Hematopoietic multipotent progenitor cell (in vitro differentiated cells): ENCODE data around the gene NFE2. TPM values are rescaled to one million over a fixed set of nuclear protein-coding genes. Genes with fewer than 3 reads are reported as not detected.

ENCODE experiments used
- DNase-seq, 3 donors: peaks; one replicate each; pipeline ENCODE4 v3.0.0-alpha.2; 2011 to 2015; ENCODE audit warnings: low read depth in 2 of 3, low spot score in 2 of 3
- small RNA-seq: library from RNA; depleted of rRNA; stranded (forward); fragments of <200 nt; gene quantifications from one replicate; pipeline ENCODE3, GENCODE V24; 2012
- total RNA-seq: library from RNA; depleted of rRNA; stranded (reverse); fragments of >200 nt; gene quantifications from one replicate; pipeline ENCODE4 v1.2.3, GENCODE V29; 2012

Gene NFE2
- total RNA-seq, 1 donor: 318 TPM

- no peak for DNase-seq
These were observed 47.6 kb downstream of the NFE2 start for GRCh38 chr12:54253240-54253639.

GRCh38 chr12:54251667-54252284, 49.0 kb downstream of the NFE2 start:
- peak in 2 of 3 donors; percentile 56 to 81 for DNase-seq

- DNase-seq: no peak
These were observed 51.3 kb downstream of the NFE2 start for GRCh38 chr12:54249489-54249888.

- DNase-seq: no peak
These were observed 54.7 kb downstream of the NFE2 start for GRCh38 chr12:54246011-54246641.

Small RNA genes within 50 kb of the gene (small RNA-seq; reads per million reads assigned to genes)
- gene MIR148B (95.3 reads per million, percentile 97 among the genes with 10 or more reads in this experiment), gene RN7SL390P (not detected), gene RN7SL744P (not detected), gene RNU6-950P (not detected)

Other genes starting within 250 kb of the NFE2 start
- gene HOXC4, start 247.2 kb downstream of the NFE2 start, total RNA-seq: under 0.01 TPM
- gene SMUG1, start 112.0 kb downstream of the NFE2 start, total RNA-seq: 23.4 TPM
- 21.8 TPM for gene CBX5, start 20.9 kb downstream of the NFE2 start, total RNA-seq
- gene HNRNPA1, start 20.3 kb downstream of the NFE2 start, total RNA-seq: 941 TPM
- 65.7 TPM for gene COPZ1, start 24.1 kb upstream of the NFE2 start, total RNA-seq
- gene GPR84, start 63.5 kb upstream of the NFE2 start, total RNA-seq: 0.81 TPM
- gene ZNF385A, start 83.7 kb upstream of the NFE2 start, total RNA-seq: 4.6 TPM
- 192 TPM for gene ITGA5, start 118.3 kb upstream of the NFE2 start, total RNA-seq
- gene GTSF1, start 172.6 kb upstream of the NFE2 start, total RNA-seq: 5.1 TPM
- gene NCKAP1L, start 196.7 kb upstream of the NFE2 start, total RNA-seq: 194 TPM
- gene PDE1B, start 248.6 kb upstream of the NFE2 start, total RNA-seq: 6.7 TPM